ENCODE measurements around the gene MTIF2.
A peak's percentile ranks its signal among the peaks of the same experiment; 100 is the strongest.
"Not testable (repeated sequence)": the region's sequence is repeated elsewhere in the genome, so short reads cannot be mapped to it uniquely, and the experiment has no call there.

MTIF2 gene, protein sequence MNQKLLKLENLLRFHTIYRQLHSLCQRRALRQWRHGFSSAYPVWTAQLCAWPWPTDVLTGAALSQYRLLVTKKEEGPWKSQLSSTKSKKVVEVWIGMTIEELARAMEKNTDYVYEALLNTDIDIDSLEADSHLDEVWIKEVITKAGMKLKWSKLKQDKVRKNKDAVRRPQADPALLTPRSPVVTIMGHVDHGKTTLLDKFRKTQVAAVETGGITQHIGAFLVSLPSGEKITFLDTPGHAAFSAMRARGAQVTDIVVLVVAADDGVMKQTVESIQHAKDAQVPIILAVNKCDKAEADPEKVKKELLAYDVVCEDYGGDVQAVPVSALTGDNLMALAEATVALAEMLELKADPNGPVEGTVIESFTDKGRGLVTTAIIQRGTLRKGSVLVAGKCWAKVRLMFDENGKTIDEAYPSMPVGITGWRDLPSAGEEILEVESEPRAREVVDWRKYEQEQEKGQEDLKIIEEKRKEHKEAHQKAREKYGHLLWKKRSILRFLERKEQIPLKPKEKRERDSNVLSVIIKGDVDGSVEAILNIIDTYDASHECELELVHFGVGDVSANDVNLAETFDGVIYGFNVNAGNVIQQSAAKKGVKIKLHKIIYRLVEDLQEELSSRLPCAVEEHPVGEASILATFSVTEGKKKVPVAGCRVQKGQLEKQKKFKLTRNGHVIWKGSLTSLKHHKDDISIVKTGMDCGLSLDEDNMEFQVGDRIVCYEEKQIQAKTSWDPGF

DNA sequence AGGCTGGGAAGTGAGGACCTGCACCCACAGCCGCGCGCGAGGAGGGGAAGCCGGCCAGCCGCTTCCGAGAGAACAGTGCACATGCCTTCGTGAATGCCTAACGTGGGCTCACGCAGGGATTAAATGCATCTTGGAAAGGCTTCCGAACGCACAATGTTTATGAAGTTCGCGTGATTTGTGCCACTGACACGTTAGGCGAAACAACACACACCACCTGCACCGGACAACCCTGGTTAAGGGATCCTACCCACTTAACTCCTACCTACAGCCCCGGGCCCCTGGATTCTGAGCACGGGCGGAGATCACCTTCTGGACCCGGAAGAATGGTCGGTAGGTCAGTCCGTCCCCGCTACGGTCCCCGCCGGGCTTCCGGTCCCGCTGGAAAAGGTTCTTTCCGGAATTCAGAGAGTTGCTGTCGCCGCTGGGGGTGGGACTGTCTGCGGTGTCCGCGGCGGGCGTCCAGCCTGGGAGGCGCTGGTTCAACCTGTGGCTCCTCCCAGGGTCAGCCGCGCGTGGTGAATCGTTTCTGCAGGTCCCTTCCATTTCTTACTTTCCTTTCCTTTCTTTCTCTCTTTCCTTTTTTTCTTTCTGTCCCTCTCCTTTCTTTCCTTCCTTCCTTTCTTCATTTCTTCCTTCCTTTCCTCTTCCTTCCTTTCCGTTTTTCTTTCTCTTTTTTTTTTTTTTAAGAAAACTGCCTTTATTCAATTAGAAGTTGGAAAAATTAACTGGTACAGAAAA lies at the start of gene MTIF2:
Gene MTIF2 (minus strand): TSS at position 325 of the 738 bp plus-strand sequence. CDS start 5,373 bp downstream, outside the sequence.
- DNase-seq, result peak; percentile 85 to 97 (median 93)
- intact Hi-C loops (cut with DNase I), result loop anchor here (5.0 kb wide), 1 partner anchor 37 kb away; the partner anchor contains the start of genes CLHC1 and RPS27A

DNA sequence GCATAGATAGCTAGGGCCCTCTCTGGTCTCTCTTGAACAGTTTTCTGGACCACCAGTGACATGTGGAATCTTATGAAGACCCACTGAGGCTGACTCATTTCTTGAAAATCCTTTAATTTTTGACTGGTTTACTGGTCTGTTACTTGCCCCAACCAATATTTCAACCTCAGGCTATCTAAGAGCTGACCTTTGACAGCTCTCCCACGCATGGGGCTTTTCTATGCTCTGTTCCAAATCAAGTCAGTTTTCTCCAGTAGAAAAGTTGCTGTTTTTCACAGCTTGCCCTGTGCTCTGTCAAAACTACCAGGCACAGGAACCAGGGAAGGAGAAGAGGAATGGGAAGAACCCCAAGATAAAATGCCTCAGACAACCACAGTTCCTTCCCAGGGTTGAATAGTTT lies 46.0 kb upstream of the MTIF2 start:
- intact Hi-C loops (cut with DNase I), result no loop called here
- DNase-seq, result no peak

DNA sequence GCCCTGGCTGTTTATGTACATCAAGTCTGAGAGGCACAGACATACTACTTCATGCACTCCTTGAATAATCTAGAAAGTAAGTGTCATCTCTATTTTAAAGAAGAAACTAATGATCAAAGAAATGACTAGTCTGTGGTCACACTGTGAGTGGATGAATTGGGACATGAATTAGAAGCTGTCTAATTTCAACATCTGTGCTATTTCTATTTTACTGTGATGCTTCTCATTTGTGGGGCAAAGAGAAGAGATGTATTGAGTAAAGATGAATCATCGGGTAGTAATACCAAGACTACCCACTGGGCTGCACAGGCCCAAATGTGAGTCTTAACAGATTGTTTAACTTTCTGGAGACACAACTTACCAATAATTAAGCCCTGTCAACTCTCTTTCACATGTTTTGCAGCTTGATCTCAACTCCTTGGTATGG lies 42.4 kb upstream of the MTIF2 start:
- intact Hi-C loops (cut with DNase I), result no loop called here
- DNase-seq, result no peak

DNA sequence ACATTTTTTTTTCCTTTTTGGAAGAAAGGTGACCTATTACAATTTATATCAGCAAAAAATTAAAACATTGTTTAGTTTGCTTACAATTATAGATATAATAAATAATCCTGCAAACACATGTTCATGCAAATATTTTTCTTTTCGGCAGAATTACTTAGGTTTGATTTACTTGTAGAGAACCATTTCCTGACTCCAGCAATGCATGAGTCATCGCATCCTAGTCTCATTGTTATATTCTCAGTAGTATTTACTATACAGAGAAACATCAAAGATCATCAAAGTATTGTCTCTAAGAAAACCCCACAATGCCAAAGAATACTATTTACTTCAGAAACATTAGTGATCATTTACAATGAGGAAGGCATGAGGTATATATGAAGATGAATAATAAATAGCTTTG lies 40.4 kb upstream of the MTIF2 start:
- no peak for DNase-seq
- intact Hi-C loops (cut with DNase I), result no loop called here

DNA sequence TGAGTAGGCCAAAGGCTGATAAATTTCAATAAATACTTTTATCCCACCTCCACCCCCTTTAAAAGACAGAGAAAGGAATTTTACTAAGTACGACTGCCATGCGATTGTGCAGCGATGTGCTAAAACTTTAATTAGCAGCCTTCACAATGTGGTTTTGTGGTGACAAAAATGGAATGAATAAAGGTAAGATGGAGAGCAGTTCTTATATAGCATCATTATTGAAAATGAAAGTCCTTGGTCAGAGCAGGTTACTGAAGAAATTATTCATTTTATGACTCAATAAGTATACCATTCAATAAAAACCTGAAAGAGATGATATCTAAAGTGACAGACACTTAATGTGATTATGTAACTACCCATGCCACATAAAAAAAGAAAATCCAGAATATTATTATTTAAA lies 33.2 kb upstream of the MTIF2 start:
- DNase-seq, result no peak
- intact Hi-C loops (cut with DNase I), result no loop called here

DNA sequence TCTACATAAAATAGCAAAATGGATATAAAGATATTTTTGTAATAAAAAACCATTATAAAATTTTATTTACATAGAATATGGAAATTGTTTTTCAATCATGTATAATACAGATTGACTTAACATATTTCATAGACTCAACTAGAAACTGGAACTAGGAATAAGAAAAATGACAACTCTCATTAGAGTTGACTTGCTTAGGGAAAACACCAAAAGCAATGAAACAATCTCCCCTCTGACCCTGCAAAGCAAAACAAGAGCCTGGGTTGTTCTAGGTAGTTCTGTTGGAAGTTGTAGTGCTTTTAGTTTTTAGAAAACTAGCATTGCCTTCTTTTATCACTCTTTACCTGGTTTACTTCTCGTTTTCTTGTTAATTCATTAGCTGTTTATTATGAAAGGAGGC lies 32.2 kb upstream of the MTIF2 start:
- DNase-seq, result no peak
- intact Hi-C loops (cut with DNase I), result no loop called here

DNA sequence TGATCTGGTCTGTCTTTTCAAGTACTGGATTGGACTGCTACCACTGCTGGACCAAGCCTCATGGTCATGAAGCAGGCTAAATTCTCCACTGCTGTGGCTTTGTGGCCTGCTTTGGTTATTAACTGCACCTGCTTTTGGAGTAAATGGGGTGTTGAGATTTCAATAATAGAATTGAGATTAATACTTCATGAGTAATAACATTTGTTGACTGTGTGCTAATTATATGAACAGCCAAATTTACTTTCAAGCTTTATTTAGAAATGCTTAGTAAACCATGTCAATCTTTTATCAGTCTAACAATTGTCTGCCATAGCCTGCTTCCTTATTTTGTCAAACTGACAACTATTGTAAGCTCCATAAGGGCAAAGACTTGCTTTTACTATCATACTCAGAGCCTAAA lies 27.4 kb upstream of the MTIF2 start:
- DNase-seq, result no peak
- intact Hi-C loops (cut with DNase I), result no loop called here

DNA sequence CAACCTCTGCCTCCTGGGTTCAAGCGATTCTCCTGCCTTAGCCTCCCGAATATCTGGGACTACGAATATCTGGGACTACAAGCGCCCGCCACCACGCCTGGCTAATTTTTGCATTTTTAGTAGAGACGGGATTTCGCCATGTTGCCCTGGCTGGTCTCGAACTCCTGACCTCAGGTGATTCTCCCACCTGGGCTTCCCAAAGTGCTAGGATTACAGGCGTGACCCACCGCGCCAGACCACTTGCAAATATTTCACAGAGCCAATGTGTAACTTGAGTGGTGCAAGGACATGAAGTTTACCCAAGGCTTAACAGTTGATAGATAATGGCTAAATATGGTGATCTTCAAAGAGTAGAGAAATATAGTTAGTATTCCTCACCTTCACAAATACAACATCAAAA lies 14.1 kb upstream of the MTIF2 start:
- no peak for DNase-seq
- intact Hi-C loops (cut with DNase I), result loop anchor here (5.0 kb wide), 1 partner anchor 139 kb away; no protein-coding TSS in a partner anchor

DNA sequence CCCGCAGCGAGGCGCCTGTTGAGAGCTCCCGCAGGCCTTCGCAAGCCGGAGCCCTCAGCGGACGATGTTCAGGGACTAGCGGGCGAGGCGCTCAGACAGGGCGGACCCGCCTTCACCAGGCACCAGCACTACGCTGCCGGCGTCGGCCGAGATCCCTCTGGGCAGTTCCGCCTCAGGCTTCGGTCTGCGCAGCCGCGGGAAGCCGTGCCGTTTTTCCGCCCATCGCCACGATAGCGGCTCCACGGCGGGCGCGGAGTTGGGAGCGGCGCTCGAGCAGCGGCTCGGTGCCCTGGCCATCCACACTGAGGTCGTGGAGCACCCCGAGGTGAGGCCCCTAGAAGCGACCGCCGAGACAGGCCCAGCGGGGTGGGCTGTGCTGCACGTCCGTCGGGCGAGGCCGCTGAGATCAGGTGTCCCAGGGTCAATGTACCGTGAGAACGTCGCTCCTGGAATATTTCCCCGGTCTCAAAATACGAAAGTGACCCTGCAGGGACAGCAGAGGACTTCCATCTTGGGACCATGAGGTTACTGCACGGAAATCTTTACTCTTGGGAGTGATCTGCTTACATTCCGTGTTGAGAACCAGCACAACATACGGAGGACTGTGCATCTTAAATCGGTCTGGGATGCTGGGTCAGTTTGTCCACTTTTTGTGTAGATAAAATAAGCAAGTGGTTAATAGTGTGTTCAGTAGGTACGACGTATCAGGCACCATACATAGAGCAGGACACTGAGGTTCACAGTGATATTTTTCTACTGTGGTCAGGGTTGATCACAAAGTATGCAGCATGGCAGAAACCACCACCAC lies 13.3 kb upstream of the MTIF2 start:
- intact Hi-C loops (cut with DNase I), result loop anchor here (5.0 kb wide), 1 partner anchor 140 kb away; no protein-coding TSS in a partner anchor
- peak; percentile 58 to 92 (median 86) for DNase-seq

DNA sequence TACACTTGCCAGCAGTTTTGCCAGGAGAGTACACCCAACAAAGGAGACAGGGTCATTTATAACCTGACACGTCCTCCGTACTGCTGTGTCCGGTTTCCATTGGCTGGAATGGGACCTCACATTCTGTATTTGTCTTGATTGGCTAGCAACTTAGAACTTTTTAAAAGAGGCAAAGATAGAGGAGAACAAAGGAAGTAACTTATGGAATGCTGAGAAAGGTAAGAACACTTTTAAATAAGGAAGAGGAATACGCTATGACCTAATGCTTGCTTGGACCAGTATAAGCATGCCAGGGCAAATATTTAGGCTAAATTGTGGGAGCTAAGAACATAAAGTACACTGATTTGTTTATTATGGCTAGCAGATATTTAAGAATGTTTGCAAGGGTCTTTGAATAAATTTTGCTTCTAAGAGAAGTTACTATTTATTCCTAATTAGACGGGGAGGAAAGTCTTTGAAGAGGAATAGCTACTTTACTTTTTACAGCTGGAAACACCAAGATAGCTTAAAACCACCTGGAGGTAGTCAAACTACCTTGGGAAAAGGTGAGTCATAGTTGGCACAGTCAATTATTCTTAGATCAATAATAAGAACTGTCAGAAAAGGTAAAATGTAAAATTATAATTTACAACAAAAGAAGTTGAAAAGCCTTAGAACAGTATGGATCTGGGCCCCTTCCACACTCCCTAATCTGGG lies 12.0 kb upstream of the MTIF2 start:
- intact Hi-C loops (cut with DNase I), result loop anchor here (5.0 kb wide), 1 partner anchor 141 kb away; no protein-coding TSS in a partner anchor

DNA sequence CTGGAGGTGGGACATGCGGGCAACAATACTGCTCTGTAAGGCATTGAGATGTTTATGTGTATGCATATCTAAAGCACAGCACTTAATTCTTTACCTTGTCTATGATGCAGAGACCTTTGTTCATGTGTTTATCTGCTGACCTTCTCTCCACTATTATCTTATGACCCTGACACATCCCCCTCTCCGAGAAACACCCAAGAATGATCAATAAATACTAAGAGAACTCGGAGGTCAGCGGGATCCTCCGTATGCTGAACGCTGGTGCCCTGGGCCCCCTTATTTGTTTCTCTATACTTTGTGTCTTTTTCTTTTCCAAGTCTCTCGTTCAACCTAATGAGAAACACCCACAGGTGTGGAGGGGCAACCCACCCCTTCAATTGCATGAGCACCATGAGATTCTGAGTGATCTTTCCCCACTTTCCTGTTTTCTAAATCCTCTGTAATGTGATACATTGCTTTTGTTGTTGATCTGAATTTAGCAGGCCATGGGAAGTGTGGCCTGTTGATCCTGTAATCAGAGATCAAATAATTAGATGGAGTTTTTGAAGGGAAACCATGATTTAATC lies 10.9 kb upstream of the MTIF2 start:
- intact Hi-C loops (cut with DNase I), result loop anchor here (5.0 to 10.0 kb wide), 2 partner anchors 75 to 142 kb away; no protein-coding TSS in a partner anchor

More for the DNA sequence above, 12.0 kb upstream of the MTIF2 start:
- DNase-seq, result not testable (repeated sequence)

DNA sequence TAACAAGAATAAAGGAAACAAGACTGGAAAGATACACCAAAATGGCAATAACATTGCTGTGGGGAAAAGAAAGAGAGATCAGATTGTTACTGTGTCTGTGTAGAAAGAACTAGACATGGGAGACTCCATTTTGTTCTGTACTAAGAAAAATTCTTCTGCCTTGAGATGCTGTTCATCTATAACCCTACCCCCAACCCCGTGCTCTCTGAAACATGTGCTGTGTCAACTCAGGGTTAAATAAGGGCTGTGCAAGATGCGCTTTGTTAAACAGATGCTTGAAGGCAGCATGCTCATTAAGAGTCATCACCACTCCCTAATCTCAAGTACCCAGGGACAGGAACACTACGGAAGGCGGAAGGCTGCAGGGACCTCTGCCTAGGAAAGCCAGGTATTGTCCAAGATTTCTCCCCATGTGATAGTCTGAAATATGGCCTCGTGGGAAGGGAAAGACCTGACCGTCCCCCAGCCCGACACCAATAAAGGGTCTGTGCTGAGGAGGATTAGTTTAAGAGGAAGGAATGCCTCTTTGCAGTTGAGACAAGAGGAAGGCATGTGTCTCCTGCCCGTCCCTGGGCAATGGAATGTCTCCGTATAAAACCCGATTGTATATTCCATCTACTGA lies 10.3 kb upstream of the MTIF2 start:
- intact Hi-C loops (cut with DNase I), result loop anchor here (10.0 kb wide), 1 partner anchor 75 kb away; no protein-coding TSS in a partner anchor
- not testable (repeated sequence) for DNase-seq

More for the DNA sequence above, 10.9 kb upstream of the MTIF2 start:
- DNase-seq, result not testable (repeated sequence)

DNA sequence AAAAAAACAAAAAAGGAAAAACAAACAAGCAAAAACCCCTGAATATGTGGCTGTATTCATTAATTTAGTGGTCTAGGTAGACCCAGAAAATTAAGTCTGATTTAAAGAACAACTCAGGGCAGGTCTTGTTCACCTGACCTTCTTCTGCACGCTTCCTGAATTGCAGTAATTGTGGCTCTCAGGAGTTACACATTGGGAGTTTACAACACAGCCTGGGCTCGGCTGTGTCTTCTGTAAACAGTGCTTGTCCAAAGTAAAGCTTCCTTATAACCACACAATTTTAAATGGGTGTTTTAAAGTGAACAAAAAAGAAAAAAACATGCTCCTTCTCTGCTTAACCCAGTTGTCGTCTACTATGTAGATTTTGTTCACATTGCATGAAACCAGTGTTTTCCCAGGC lies 8.3 kb upstream of the MTIF2 start:
- intact Hi-C loops (cut with DNase I), result loop anchor here (10.0 kb wide), 1 partner anchor 77 kb away; no protein-coding TSS in a partner anchor
- no peak for DNase-seq

DNA sequence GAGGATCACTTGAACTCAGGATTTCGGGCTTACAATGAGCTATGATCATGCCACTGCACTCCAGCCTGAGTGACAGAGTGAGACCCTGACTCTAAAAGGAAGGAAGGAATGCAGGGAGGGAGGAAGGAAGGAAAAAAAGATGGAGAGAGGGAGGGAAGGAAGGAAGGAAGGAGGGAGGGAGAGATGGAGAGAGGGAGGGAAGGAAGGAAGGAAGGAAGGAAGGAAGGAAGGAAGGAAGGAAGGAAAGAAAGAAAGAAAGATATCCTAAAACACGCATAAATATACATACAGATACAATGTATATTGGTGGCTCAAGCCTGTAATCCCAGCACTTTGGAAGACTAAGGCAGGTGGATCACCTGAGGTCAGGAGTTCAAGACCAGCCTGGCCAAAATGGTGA lies 5.3 kb upstream of the MTIF2 start:
- DNase-seq, result not testable (repeated sequence)
- intact Hi-C loops (cut with DNase I), result loop anchor here (10.0 kb wide), 1 partner anchor 80 kb away; no protein-coding TSS in a partner anchor

DNA sequence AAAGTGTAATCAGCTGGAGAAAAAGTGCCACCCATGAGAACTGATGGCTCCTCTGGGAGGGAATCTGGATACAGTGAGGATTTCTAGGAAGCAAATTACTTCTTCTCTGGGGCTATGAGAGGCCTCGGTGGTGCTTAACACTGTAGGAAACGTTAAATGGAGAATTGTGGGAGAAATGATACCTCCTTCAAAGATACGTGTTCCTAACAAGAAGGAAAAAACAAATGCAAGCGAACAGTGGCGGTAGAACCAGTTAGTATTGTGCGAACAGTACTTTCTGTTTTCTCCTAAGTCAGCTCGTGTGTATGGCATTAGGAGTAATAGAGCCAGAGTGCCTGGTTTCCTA lies 587 bp upstream of the MTIF2 start:
- DNase-seq, result no peak
- intact Hi-C loops (cut with DNase I), result loop anchor here (5.0 kb wide), 1 partner anchor 37 kb away; the partner anchor contains the start of genes CLHC1 and RPS27A

DNA sequence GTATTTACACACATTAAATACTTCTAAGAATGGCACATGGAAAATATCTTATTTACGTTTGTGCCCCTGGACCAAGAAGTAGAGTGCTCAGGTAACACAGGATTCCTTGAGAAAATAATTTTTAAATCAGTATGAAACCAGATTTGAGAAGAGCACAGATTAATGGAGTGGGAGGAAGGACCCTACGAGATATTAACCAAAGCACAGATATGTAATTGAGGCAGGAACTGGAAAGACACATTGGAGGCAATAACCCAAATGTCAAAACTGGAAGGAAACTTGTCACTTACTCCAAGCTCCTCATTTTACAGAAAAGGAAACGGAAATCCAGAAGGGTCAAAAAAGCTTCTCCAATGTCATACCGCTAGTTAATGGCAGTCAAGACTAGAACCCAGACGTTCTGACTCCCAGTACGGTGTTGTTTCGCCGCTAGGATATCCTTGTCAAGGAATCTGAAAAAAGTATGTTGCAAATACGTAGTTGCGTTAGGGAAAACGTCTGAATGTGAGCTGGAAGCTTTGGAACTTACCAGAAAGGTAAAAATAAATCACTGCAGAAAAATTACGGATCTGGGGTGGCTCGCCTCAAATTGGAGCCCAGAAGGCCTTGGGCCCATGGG lies 634 bp downstream of the MTIF2 start:
- intact Hi-C loops (cut with DNase I), result loop anchor here (5.0 kb wide), 1 partner anchor 36 kb away; the partner anchor contains the start of genes CLHC1 and RPS27A
- peak in 1 of 42 donors; percentile 17 for DNase-seq

All from head of caudate nucleus (tissue), 42 donors.